A549 (cell line): ENCODE measurements around the gene CUL1.

Source experiments
- ATOH8 ChIP-seq: fragments of 250-450 bp; sonication (Bioruptor Pico); IDR thresholded peaks from 2 replicates; pipeline ENCODE4 v1.5.0; 2020; ENCODE audit warnings: low read depth, mild to moderate bottlenecking, moderate library complexity
- CBX2 ChIP-seq: fragments of 200-600 bp; sonication (generic); IDR thresholded peaks from 2 replicates; pipeline ENCODE4 v1.6.1; 2016; ENCODE audit warnings: low read depth, mild to moderate bottlenecking, borderline replicate concordance
- CHD4 ChIP-seq: fragments of 200-600 bp; sonication (generic); IDR thresholded peaks from 2 replicates; pipeline ENCODE4 v1.6.1; 2016; ENCODE audit warnings: antibody characterized with exemption, mild to moderate bottlenecking, borderline replicate concordance
- CTCF ChIP-seq: fragments of >200 bp; sonication (Bioruptor Twin); formaldehyde crosslinking; IDR thresholded peaks from 3 replicates; pipeline ENCODE4 v1.5.1; 2016
- EP300 ChIP-seq, 2 experiments: fragments of >200 bp; sonication (Bioruptor Twin); formaldehyde crosslinking; IDR thresholded peaks; 2 replicates in 1 of 2; 3 replicates in 1 of 2; pipeline ENCODE4 v1.6.1; 2016 to 2017
- ESRRA ChIP-seq: fragments of 150-350 bp; IDR thresholded peaks from 2 replicates; pipeline ENCODE4 v1.6.1; 2014; ENCODE audit warnings: mild to moderate bottlenecking, low read length, borderline replicate concordance
- MAX ChIP-seq: IDR thresholded peaks from 2 replicates; pipeline ENCODE4 v1.6.1; 2012
- POLR2A ChIP-seq: IDR thresholded peaks from 2 replicates; pipeline ENCODE4 v1.6.1; 2012; ENCODE audit warnings: mild to moderate bottlenecking, low read length
- RNF2 ChIP-seq: fragments of 200-600 bp; sonication (generic); IDR thresholded peaks from 2 replicates; pipeline ENCODE4 v1.6.1; 2016; ENCODE audit warnings: low read depth, mild to moderate bottlenecking, antibody characterized with exemption, moderate library complexity, borderline replicate concordance
- USF2 ChIP-seq: fragments of 450-650 bp; IDR thresholded peaks from 2 replicates; pipeline ENCODE4 v1.6.1; 2014; ENCODE audit warnings: antibody characterized with exemption

GRCh38 chr7:148834605-148835004 is 135.9 kb downstream of the CUL1 start:
- TF ChIP-seq EP300 (IDR thresholded peaks at IDR 0.05): no peak
- TF ChIP-seq MAX: no peak
- TF ChIP-seq CBX2: no peak
- no peak for TF ChIP-seq ESRRA
- no peak for TF ChIP-seq POLR2A
- TF ChIP-seq USF2: no peak
- TF ChIP-seq ATOH8: no peak
- TF ChIP-seq RNF2: no peak
- TF ChIP-seq CTCF: no peak
- no peak for TF ChIP-seq CHD4
